Activated effector memory CD4-positive, alpha-beta T cell treated with anti-CD3 and anti-CD28 coated beads, Interleukin-2, amount 50 U/mL, for 16 hours (primary cell): ENCODE results near the gene BPTF.
"Not testable (repeated sequence)": the region's sequence is repeated elsewhere in the genome, so short reads cannot be mapped to it uniquely, and the experiment has no call there.

Experiments
- DNase-seq: peaks from one replicate; pipeline ENCODE4 v3.0.0-alpha.2; 2020

BPTF gene

DNA sequence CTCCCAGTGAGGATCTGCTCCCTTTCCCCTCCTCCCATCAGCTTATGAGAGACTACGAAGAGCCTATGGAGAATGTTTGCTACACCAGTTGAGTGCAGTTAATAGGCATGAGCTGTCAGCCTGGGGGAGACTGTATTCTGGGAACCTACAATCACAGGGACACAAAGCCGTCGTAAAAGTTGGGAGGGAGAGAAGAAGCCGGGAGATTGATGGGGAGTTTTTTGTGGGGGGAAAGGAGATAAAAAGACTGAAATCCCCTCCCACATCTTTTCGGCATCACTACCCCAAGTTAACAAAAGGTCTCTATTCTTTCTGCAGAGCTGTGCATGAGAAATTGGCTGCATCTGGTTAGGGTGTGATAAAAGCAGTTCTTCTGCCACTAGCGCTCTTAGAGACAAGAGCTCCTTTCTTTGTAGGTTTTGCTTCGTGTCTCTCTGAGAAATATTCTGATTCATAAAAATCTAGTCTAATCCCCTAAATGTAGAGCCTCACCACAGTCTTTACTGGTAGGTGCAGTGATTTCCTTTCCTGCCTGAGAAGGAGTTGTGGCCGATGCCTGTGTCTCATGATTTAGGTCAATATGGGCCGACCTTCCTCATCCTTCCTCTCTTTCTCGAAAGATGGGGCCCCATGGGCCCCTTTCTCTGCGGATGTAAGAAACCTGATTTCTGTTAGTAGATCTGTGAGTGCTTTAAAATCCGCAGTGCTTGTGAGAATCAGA lies 77.4 kb downstream of the BPTF start:
- DNase-seq: no peak

DNA sequence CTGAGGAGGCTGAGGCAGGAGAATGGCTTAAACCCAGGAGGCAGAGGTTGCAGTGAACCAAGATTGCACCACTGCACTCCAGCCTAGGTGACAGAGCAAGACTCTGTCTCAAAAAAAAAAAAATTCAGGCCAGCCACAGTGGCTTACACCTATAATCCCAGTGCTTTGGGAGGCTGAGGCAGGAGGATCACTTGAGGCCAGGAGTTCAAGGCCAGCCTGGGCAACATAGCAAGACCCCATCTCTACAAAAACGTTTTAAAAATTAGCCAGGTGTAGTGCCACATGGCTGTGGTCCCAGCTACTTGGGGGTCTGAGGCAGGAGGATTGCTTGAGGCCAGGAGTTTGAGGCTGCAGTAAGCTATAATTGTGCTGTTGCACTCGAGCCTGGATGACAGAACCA lies 80.0 kb downstream of the BPTF start:
- DNase-seq: not testable (repeated sequence)

DNA sequence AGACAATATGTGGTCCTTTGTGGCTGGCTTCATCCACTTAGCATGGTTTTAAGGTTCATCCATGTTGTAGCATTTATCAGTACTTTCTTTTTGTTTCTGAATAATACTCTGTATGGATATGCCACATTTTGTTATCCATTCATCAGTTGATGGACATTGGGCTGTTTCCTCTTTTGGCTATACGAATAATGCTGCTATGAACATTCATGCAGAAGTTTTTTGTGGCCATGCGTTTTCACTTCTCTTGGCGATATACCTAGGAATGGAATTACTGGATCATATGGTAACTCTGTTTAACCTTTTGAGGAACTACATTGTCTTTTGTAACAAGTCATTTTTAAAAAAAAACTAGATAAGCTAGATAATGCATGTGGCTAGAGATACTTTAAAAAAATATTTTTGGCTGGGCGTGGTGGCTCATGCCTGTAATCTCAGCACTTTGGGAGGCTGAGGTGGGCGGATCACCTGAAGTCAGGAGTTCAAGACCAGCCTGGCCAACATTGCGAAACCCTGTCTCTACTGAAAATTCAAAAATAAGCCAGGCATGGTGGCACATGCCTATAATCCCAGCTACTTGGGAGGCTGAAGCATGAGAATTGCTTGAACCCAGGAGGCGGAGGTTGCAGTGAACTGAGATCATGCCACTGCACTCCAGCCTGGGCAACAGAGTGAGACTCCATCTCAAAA lies 85.0 kb downstream of the BPTF start:
- not testable (repeated sequence) for DNase-seq

DNA sequence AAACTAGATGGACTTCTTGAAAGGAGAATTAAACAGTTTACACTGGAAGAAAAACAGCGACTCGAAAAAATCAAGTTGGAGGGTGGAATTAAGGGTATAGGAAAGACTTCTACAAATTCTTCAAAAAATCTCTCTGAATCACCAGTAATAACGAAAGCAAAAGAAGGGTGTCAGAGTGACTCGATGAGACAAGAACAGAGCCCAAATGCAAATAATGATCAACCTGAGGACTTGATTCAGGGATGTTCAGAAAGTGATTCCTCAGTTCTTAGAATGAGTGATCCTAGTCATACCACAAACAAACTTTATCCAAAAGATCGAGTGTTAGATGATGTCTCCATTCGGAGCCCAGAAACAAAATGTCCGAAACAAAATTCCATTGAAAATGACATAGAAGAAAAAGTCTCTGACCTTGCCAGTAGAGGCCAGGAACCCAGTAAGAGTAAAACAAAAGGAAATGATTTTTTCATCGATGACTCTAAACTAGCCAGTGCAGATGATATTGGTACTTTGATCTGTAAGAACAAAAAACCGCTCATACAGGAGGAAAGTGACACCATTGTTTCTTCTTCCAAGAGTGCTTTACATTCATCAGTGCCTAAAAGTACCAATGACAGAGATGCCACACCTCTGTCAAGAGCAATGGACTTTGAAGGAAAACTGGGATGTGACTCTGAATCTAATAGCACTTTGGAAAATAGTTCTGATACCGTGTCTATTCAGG lies 85.9 kb downstream of the BPTF start:
- no peak for DNase-seq

DNA sequence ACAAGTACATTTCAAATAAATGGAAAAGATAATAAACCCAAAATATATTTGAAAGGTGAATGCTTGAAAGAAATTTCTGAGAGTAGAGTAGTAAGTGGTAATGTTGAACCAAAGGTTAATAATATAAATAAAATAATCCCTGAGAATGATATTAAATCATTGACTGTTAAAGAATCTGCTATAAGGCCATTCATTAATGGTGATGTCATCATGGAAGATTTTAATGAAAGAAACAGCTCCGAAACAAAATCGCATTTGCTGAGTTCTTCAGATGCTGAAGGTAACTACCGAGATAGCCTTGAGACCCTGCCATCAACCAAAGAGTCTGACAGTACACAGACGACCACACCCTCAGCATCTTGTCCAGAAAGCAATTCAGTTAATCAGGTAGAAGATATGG lies 86.8 kb downstream of the BPTF start:
- no peak for DNase-seq

DNA sequence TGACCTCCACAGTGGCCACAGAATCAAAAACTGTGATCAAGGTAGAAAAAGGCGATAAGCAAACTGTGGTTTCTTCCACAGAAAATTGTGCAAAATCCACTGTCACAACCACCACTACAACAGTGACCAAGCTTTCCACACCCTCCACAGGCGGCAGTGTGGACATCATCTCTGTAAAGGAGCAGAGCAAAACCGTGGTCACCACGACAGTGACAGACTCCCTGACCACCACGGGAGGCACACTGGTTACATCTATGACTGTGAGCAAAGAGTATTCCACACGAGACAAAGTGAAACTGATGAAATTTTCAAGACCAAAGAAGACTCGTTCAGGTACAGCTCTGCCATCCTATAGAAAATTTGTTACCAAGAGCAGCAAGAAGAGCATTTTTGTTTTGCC lies 87.4 kb downstream of the BPTF start:
- no peak for DNase-seq

DNA sequence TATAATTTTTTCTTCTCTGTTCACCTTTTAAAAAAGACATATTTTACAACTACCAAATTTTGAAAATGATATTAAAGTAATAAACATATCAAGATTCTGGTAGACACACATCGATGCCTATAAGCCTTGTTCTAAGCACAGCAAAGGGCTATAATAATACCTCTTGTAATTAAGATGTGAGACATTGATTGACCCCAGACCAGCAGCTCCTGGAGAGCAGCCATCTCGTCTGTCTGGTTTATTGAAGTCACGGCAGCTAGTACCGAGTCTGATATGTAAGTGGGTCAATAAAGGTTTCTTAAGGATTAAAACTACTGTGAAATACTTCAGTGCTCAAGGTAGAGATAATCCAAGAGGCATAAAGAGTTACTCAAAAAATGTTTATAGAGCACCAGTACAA lies 94.9 kb downstream of the BPTF start:
- DNase-seq: no peak

DNA sequence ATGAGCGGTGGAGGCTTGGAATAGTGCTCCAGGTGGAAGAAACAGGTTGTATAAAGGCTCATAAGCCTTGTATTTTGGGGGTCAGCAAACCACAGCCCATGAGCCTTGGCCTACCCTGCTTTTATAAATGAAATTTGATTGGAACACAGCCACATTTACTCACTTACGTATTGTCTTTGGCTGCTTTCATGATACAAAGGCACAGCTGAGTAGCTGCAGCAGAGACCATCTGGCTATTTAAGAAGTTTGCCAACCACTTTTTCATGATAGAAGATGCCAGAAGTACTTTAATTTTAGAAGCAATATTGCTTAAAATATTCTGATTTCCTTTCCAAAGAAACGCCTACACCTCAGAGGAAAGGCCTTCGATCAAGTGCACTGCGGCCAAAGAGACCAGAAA lies 97.2 kb downstream of the BPTF start:
- no peak for DNase-seq

GRCh38 chr17:67928842-67929241 lies 103.5 kb downstream of the BPTF start:
- not testable (repeated sequence) for DNase-seq

DNA sequence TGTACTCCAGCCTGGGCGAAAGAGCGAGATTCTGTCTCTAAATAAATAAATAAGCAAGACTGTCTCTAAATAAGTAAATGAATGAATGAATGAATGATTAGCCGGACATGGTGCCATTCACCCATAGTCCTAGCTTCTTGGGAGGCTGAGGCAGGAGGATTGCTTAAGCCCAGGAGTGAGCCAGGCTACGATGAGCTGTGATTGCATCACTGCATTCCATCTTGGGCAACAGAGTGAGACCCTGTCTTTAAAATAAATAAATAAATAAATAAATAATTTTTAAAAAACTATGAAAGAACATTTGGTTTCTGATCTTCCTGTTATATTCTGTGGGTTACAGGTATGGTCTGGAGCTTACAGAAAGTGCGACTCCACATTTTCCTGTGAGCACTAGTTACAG lies 105.9 kb downstream of the BPTF start:
- DNase-seq: no peak

GRCh38 chr17:67942810-67943209 lies 117.5 kb downstream of the BPTF start:
- no peak for DNase-seq

DNA sequence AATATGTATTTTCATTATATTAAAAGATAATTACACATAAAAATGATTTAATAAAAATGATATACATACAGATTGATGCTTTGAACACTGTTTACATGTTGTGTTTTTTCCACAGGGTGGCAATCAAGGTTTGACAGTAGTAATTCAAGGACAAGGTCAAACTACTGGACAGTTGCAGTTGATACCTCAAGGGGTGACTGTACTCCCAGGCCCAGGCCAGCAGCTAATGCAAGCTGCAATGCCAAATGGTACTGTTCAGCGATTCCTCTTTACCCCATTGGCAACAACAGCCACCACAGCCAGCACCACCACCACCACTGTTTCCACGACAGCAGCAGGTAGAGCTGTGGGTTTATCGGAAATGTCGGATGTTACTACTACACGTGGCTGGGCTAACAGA lies 118.7 kb downstream of the BPTF start:
- DNase-seq: no peak

GRCh38 chr17:67946513-67946912 lies 121.2 kb downstream of the BPTF start:
- DNase-seq: no peak

DNA sequence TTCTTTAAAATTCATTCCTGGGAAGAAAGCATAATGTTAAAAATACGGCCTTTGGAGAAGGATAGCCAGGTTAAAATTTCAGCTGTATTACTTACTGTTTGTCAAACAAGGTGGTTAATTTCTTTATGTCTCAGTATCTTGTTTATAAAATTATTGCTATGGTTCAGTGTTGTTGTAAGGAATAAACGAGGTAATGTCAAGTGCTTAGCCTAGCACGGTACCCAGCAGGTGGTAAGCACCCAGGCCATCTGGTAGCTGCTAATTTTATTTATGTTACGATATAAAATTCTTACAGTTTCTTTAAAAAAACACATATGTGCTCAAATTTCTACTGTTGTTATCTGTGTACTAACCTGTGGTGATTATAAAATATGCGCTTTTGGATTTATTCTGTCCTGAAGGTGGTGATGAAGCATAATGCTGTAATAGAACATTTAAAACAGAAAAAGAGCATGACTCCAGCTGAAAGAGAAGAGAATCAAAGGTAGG lies 122.1 kb downstream of the BPTF start:
- DNase-seq: no peak

- DNase-seq: no peak
Observed at GRCh38 chr17:67950945-67951344, 125.6 kb downstream of the BPTF start.

DNA sequence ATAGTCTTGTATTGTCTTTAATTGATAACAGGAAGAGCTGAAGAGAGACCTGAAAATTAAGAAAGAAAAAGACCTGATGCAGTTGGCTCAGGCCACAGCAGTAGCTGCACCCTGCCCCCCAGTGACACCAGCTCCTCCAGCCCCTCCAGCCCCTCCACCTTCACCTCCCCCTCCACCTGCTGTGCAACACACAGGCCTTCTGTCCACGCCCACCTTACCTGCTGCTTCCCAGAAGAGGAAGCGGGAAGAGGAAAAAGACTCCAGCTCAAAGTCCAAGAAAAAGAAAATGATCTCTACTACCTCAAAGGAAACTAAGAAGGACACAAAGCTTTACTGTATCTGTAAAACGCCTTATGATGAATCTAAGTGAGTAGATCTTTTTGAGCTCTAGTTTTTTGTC lies 134.2 kb downstream of the BPTF start:
- DNase-seq: no peak

DNA sequence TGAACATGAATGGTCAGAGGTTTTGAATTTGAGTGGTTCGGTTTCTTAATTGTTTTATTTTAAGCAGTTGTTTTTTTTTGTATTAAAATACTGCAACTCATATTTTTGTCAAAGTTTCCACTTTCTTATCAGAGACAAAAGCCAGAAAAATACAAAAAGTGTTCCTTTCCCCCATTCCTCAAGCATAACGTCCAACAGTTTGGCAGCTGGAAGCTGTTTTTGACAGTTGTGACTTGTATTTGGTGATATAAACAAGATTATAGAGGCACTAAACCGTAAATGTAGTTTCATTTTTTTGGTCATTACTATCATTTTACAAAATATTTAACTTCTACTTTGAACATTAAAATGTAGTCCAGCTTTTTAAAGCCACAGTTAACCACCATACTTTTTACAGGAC lies 135.0 kb downstream of the BPTF start:
- not testable (repeated sequence) for DNase-seq

- not testable (repeated sequence) for DNase-seq
Observed at GRCh38 chr17:67962156-67962555, 136.9 kb downstream of the BPTF start.

DNA sequence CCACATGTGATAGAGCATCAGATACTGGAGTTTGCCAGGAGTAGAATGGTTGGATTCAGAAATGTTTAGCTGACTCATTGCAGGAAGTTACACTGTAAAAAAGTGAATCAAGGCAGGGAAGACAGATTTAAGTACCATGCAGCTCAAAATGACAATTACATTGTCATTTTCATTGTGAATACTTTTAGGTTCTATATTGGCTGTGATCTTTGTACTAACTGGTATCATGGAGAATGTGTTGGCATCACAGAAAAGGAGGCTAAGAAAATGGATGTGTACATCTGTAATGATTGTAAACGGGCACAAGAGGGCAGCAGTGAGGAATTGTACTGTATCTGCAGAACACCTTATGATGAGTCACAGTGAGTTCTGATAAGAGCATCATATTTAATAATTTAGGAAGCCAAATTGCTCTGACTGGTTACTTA lies 137.9 kb downstream of the BPTF start:
- DNase-seq: peak; percentile 82

DNA sequence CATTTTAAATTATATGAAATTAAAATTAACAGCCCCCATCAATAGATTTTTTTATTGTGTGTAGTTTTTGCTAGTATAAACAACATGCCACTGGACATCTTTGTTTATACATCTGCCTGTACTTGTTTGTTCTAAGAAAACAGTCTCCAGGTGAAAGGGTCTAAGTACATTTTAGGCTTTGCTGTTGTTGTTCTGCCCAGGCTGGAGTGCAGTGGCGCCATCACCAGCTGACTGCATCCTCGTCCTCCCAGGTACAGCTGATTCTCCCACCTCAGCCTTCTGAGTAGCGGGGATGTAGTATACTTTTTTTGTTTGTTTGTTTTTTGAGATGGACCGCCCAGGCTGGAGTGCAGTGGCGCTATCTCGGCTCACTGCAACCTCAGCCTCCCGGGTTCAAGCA lies 145.5 kb downstream of the BPTF start:
- no peak for DNase-seq

- no peak for DNase-seq
Observed at GRCh38 chr17:67974185-67974584, 148.9 kb downstream of the BPTF start.

DNA sequence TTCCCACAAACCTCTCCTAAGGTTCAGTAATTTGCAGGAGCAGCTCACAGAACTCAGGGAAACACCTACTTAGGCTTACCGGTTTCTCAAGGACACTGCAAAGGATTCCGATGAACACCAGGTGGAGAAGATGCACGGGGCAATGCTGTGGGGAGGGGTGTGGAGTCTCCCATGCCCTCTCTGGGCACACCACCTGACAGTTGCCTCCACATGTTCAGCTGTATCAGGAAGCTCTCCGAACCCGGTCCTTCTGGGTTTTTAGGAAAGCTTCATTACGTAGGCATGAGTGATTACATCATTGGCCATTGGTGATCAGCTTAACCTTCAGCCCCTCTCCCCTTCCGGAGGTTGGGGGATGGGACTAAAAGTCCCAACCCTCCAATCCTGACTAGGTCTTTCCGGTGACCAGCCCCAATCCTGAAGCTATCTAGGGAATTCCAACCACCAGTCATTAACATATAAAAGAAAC lies 149.3 kb downstream of the BPTF start:
- DNase-seq: no peak

DNA sequence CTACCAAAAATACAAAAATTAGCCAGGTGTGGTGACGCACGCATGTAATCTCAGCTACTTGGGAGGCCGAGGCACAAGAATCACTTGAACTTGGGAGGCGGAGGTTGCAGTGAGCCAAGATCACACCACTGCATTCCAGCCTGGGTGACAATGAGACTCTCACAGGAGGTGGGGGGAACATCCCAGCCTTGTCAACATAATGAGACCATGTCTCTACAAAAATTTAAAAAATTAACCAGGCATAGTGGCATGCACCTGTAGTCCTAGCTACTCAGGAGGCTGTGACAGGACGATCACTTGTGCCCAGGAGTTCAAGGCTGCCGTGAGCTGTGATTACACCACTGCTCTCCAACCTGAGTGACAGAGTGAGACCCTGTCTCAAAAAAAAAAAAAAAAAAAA lies 151.0 kb downstream of the BPTF start:
- DNase-seq: not testable (repeated sequence)

GRCh38 chr17:67980456-67980855 lies 155.2 kb downstream of the BPTF start:
- no peak for DNase-seq
